NCI-H526 (cell line): ENCODE results near the gene ARHGAP18.

ENCODE experiments used
- DNase-seq, 2 experiments: peaks; one replicate each; lab custom pipeline; 2025; lab: John Stamatoyannopoulos, UW

Gene ARHGAP18

GRCh38 chr6:129725341-129725740 lies 15.4 kb upstream of the ARHGAP18 start:
- no peak for DNase-seq

GRCh38 chr6:129719692-129720091 lies 9.7 kb upstream of the ARHGAP18 start:
- DNase-seq: no peak

GRCh38 chr6:129717277-129717676 lies 7.3 kb upstream of the ARHGAP18 start:
- DNase-seq: no peak

GRCh38 chr6:129713806-129714333 lies 3.9 kb upstream of the ARHGAP18 start:
- DNase-seq: no peak

GRCh38 chr6:129711271-129711631 lies 1.3 kb upstream of the ARHGAP18 start:
- DNase-seq: no peak

- DNase-seq: no peak
Observed at GRCh38 chr6:129710450-129711270, 683 bp upstream of the ARHGAP18 start.

GRCh38 chr6:129709196-129709768 lies 695 bp downstream of the ARHGAP18 start:
- DNase-seq: peak in 1 of 2 experiments; percentile 33

GRCh38 chr6:129708496-129709195 lies 1.3 kb downstream of the ARHGAP18 start:
- DNase-seq: no peak

GRCh38 chr6:129707882-129708495 lies 2.0 kb downstream of the ARHGAP18 start:
- no peak for DNase-seq

- DNase-seq: no peak
Observed at GRCh38 chr6:129707028-129707427, 2.9 kb downstream of the ARHGAP18 start.

GRCh38 chr6:129705212-129705611 lies 4.8 kb downstream of the ARHGAP18 start:
- DNase-seq: no peak

- DNase-seq: no peak
Observed at GRCh38 chr6:129704708-129705107, 5.3 kb downstream of the ARHGAP18 start.

GRCh38 chr6:129701721-129702455 lies 8.1 kb downstream of the ARHGAP18 start:
- no peak for DNase-seq

- DNase-seq: no peak
Observed at GRCh38 chr6:129700666-129701065, 9.3 kb downstream of the ARHGAP18 start.

GRCh38 chr6:129699659-129700058 lies 10.3 kb downstream of the ARHGAP18 start:
- DNase-seq: no peak

- no peak for DNase-seq
Observed at GRCh38 chr6:129698430-129698829, 11.5 kb downstream of the ARHGAP18 start.

- no peak for DNase-seq
Observed at GRCh38 chr6:129697788-129698187, 12.2 kb downstream of the ARHGAP18 start.

GRCh38 chr6:129696843-129697242 lies 13.1 kb downstream of the ARHGAP18 start:
- no peak for DNase-seq

GRCh38 chr6:129696028-129696418 lies 14.0 kb downstream of the ARHGAP18 start:
- no peak for DNase-seq

GRCh38 chr6:129695373-129696027 lies 14.5 kb downstream of the ARHGAP18 start:
- no peak for DNase-seq

- DNase-seq: no peak
Observed at GRCh38 chr6:129694036-129694435, 15.9 kb downstream of the ARHGAP18 start.
